OCI-LY1 (cell line): ENCODE results near the gene RXFP2.

Experiments used
- H2AFZ ChIP-seq: fragments of 200-600 bp; sonication (generic), shearing (Covaris generic); 2 replicates; pipeline ENCODE4 v1.6.0; 2014; ENCODE audit warnings: antibody characterized with exemption, mild to moderate bottlenecking, low read length
- H3F3A ChIP-seq: fragments of 200-600 bp; sonication (generic), shearing (Covaris generic); 2 replicates; pipeline ENCODE4 v1.6.0; 2014; ENCODE audit warnings: mild to moderate bottlenecking, antibody characterized with exemption, low read length, moderate library complexity; ENCODE audit not compliant: insufficient read depth
- H3K27ac ChIP-seq: fragments of 200-600 bp; sonication (generic); 2 replicates; pipeline ENCODE4 v1.5.1; 2014; ENCODE audit warnings: low read length, mixed run types, mild to moderate bottlenecking, low read depth; ENCODE audit not compliant: poor library complexity, severe bottlenecking
- H3K27me3 ChIP-seq: fragments of 200-600 bp; sonication (generic); 2 replicates; pipeline ENCODE4 v1.6.0; 2014; ENCODE audit warnings: antibody characterized with exemption, mild to moderate bottlenecking, low read length, moderate library complexity; ENCODE audit not compliant: insufficient read depth
- H3K36me3 ChIP-seq: fragments of 200-600 bp; sonication (generic); 2 replicates; pipeline ENCODE4 v1.6.1; 2014; ENCODE audit warnings: mild to moderate bottlenecking, antibody characterized with exemption, low read length, moderate library complexity, mixed read lengths; ENCODE audit not compliant: insufficient read depth
- H3K4me1 ChIP-seq: fragments of 200-600 bp; sonication (generic); 2 replicates; pipeline ENCODE4 v1.5.1; 2014; ENCODE audit warnings: mild to moderate bottlenecking, low read length, moderate library complexity; ENCODE audit not compliant: insufficient read depth, severe bottlenecking
- H3K4me2 ChIP-seq: fragments of 200-600 bp; sonication (generic), shearing (Covaris generic); 2 replicates; pipeline ENCODE4 v1.6.1; 2014; ENCODE audit warnings: low read length
- H3K4me3 ChIP-seq: fragments of 200-600 bp; sonication (generic); 2 replicates; pipeline ENCODE4 v1.5.1; 2014; ENCODE audit warnings: low read length, low read depth, mild to moderate bottlenecking, mixed read lengths; ENCODE audit not compliant: poor library complexity, severe bottlenecking
- H3K79me2 ChIP-seq: fragments of 200-600 bp; shearing (Covaris generic); 2 replicates; pipeline ENCODE4 v1.6.1; 2016; ENCODE audit warnings: mixed run types, low read length, mixed read lengths; ENCODE audit not compliant: insufficient read depth
- H3K9ac ChIP-seq: fragments of 200-600 bp; sonication (generic), shearing (Covaris generic); 2 replicates; pipeline ENCODE4 v1.6.1; 2014; ENCODE audit warnings: mild to moderate bottlenecking, low read length, mixed read lengths
- H3K9me2 ChIP-seq: fragments of 200-600 bp; sonication (generic), shearing (Covaris generic); 2 replicates; pipeline ENCODE4 v1.6.1; 2014; ENCODE audit warnings: low read depth, mild to moderate bottlenecking, low read length, mixed read lengths
- H3K9me3 ChIP-seq: fragments of 200-600 bp; shearing (Covaris generic); 2 replicates; pipeline ENCODE4 v1.6.1; 2014; ENCODE audit warnings: low read length, mixed read lengths
- H4K20me1 ChIP-seq: fragments of 200-600 bp; sonication (generic), shearing (Covaris generic); 2 replicates; pipeline ENCODE4 v1.6.0; 2016; ENCODE audit warnings: mild to moderate bottlenecking, low read length; ENCODE audit not compliant: insufficient read depth
- EZH2 ChIP-seq: fragments of 200-600 bp; sonication (generic), shearing (Covaris generic); IDR thresholded peaks from 2 replicates; pipeline ENCODE4 v1.8.0; 2017; ENCODE audit warnings: borderline replicate concordance, mixed run types, mild to moderate bottlenecking, antibody characterized with exemption, low read length, moderate library complexity, mixed read lengths
- TF ChIP-seq, protein P1 (sequence below): fragments of 200-600 bp; sonication (generic), shearing (Covaris generic); IDR thresholded peaks from 2 replicates; pipeline ENCODE4 v1.5.1; 2017; ENCODE audit warnings: mild to moderate bottlenecking, antibody characterized with exemption, low read length, moderate library complexity, mixed read lengths

Gene RXFP2

GRCh38 chr13:31703780-31704179 lies 35.5 kb upstream of the RXFP2 start:
- TF ChIP-seq EZH2: no peak
- TF ChIP-seq, protein P1, sequence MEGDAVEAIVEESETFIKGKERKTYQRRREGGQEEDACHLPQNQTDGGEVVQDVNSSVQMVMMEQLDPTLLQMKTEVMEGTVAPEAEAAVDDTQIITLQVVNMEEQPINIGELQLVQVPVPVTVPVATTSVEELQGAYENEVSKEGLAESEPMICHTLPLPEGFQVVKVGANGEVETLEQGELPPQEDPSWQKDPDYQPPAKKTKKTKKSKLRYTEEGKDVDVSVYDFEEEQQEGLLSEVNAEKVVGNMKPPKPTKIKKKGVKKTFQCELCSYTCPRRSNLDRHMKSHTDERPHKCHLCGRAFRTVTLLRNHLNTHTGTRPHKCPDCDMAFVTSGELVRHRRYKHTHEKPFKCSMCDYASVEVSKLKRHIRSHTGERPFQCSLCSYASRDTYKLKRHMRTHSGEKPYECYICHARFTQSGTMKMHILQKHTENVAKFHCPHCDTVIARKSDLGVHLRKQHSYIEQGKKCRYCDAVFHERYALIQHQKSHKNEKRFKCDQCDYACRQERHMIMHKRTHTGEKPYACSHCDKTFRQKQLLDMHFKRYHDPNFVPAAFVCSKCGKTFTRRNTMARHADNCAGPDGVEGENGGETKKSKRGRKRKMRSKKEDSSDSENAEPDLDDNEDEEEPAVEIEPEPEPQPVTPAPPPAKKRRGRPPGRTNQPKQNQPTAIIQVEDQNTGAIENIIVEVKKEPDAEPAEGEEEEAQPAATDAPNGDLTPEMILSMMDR: no peak
- H3K27ac ChIP-seq: no peak overlapping the region
- H3K4me3 ChIP-seq: no peak overlapping the region
- H3K79me2 ChIP-seq: no peaks in the 10 kb centered on the region
- no peak overlapping the region for H2AFZ ChIP-seq
- no peak overlapping the region for H3K9ac ChIP-seq
- H3K4me2 ChIP-seq: no peak overlapping the region
- no peaks in the 10 kb centered on the region for H3F3A ChIP-seq
- no peaks in the 10 kb centered on the region for H3K27me3 ChIP-seq
- H3K4me1 ChIP-seq: no peaks in the 10 kb centered on the region
- H3K9me2 ChIP-seq: no peaks in the 10 kb centered on the region
- H3K9me3 ChIP-seq: no peaks in the 10 kb centered on the region
- H3K36me3 ChIP-seq: no peaks in the 10 kb centered on the region
- no peaks in the 10 kb centered on the region for H4K20me1 ChIP-seq

- Histone ChIP-seq H3K4me3 (no peak overlapping the region), H3K9ac (no peak overlapping the region), H4K20me1 (no peaks in the 10 kb centered on the region), H3K36me3 (no peaks in the 10 kb centered on the region), H3K9me2 (no peaks in the 10 kb centered on the region), H3F3A (no peaks in the 10 kb centered on the region), H3K4me2 (no peak overlapping the region), H3K4me1 (no peaks in the 10 kb centered on the region), H3K79me2 (no peaks in the 10 kb centered on the region), H3K9me3 (no peaks in the 10 kb centered on the region), H2AFZ (no peak overlapping the region), H3K27ac (no peak overlapping the region), H3K27me3 (no peaks in the 10 kb centered on the region)
- TF ChIP-seq, protein P1: no peak
- TF ChIP-seq EZH2: no peak
Observed at GRCh38 chr13:31706105-31706504, 33.2 kb upstream of the RXFP2 start.

DNA sequence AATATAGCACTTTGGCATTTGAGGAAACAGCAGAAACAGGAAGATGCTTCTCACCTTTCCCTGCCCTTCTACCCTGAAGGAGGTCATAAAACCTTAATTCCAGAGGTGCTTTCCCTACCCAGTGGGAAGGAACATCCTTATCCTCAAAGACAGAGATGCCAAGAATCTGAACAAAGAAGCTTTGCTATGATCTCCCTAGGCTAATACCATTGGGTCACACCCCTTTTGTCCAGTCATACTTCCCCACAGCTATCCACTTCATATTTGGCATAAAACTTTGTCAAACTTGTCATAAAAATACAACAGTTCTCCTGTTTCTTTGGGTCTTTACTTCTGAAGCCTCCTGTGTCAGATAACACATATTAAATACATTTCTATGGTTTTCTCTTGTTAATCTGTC lies 21.7 kb upstream of the RXFP2 start:
- H3K9me3 ChIP-seq: no peaks in the 10 kb centered on the region
- no peak overlapping the region for H2AFZ ChIP-seq
- no peaks in the 10 kb centered on the region for H3K9me2 ChIP-seq
- no peaks in the 10 kb centered on the region for H3K79me2 ChIP-seq
- H3K36me3 ChIP-seq: no peaks in the 10 kb centered on the region
- H3K4me3 ChIP-seq: no peak overlapping the region
- no peak overlapping the region for H3K4me2 ChIP-seq
- H4K20me1 ChIP-seq: no peaks in the 10 kb centered on the region
- TF ChIP-seq, protein P1: no peak
- no peak for TF ChIP-seq EZH2
- H3K9ac ChIP-seq: no peak overlapping the region
- no peak overlapping the region for H3K27ac ChIP-seq
- no peaks in the 10 kb centered on the region for H3K27me3 ChIP-seq
- H3K4me1 ChIP-seq: no peaks in the 10 kb centered on the region
- no peaks in the 10 kb centered on the region for H3F3A ChIP-seq
